Suppressor macrophage treated with lipopolysaccharide for 1 hour (primary cell): ENCODE results near the gene HES7.
A peak's percentile ranks its signal among the peaks of the same experiment; 100 is the strongest.
"Not testable (repeated sequence)": the region's sequence is repeated elsewhere in the genome, so short reads cannot be mapped to it uniquely, and the experiment has no call there.

Experiments used
- DNase-seq, 3 donors: peaks; one replicate each; pipeline ENCODE4 v3.0.0-alpha.2; 2020 to 2022

Gene HES7

GRCh38 chr17:8096541-8096940 lies 27.4 kb downstream of the HES7 start:
- no peak for DNase-seq

GRCh38 chr17:8095361-8095760 lies 28.5 kb downstream of the HES7 start:
- DNase-seq = no peak

- DNase-seq = peak; percentile 68 to 89 (median 78)
These were observed 32.7 kb downstream of the HES7 start for GRCh38 chr17:8091033-8091687.

GRCh38 chr17:8089728-8090127 lies 34.2 kb downstream of the HES7 start:
- no peak for DNase-seq

GRCh38 chr17:8087952-8088230 lies 36.0 kb downstream of the HES7 start:
- no peak for DNase-seq

- no peak for DNase-seq
These were observed 36.6 kb downstream of the HES7 start, which contains the start of gene ALOX12B for GRCh38 chr17:8087075-8087951. TSS of gene ALOX12B (minus strand) at chr17:8087716. CDS start at chr17:8087442, 274 bp downstream.

- no peak for DNase-seq
These were observed 39.7 kb downstream of the HES7 start for GRCh38 chr17:8084250-8084649.

GRCh38 chr17:8082292-8082691 lies 41.6 kb downstream of the HES7 start:
- no peak for DNase-seq

- DNase-seq = no peak
These were observed 42.0 kb downstream of the HES7 start for GRCh38 chr17:8081876-8082275.

- no peak for DNase-seq
These were observed 43.1 kb downstream of the HES7 start for GRCh38 chr17:8080799-8081219.

GRCh38 chr17:8080208-8080798 lies 43.6 kb downstream of the HES7 start:
- DNase-seq = no peak

- peak; percentile 68 to 87 (median 76) for DNase-seq
These were observed 44.4 kb downstream of the HES7 start for GRCh38 chr17:8079291-8080207.

GRCh38 chr17:8077939-8078338 lies 46.0 kb downstream of the HES7 start:
- not testable (repeated sequence) for DNase-seq

GRCh38 chr17:8076502-8077266 lies 47.2 kb downstream of the HES7 start:
- DNase-seq = no peak

- DNase-seq = no peak
These were observed 48.1 kb downstream of the HES7 start for GRCh38 chr17:8075574-8076342.

GRCh38 chr17:8075081-8075480 lies 48.8 kb downstream of the HES7 start:
- no peak for DNase-seq

- no peak for DNase-seq
These were observed 49.4 kb downstream of the HES7 start for GRCh38 chr17:8074554-8074953.

GRCh38 chr17:8073627-8074484 lies 50.0 kb downstream of the HES7 start:
- peak; percentile 79 to 91 (median 87) for DNase-seq

GRCh38 chr17:8072729-8073461 lies 51.0 kb downstream of the HES7 start:
- peak in 2 of 3 donors; percentile 31 for DNase-seq
